ENCODE data around the gene TRMT61A.

The TRMT61A gene

DNA sequence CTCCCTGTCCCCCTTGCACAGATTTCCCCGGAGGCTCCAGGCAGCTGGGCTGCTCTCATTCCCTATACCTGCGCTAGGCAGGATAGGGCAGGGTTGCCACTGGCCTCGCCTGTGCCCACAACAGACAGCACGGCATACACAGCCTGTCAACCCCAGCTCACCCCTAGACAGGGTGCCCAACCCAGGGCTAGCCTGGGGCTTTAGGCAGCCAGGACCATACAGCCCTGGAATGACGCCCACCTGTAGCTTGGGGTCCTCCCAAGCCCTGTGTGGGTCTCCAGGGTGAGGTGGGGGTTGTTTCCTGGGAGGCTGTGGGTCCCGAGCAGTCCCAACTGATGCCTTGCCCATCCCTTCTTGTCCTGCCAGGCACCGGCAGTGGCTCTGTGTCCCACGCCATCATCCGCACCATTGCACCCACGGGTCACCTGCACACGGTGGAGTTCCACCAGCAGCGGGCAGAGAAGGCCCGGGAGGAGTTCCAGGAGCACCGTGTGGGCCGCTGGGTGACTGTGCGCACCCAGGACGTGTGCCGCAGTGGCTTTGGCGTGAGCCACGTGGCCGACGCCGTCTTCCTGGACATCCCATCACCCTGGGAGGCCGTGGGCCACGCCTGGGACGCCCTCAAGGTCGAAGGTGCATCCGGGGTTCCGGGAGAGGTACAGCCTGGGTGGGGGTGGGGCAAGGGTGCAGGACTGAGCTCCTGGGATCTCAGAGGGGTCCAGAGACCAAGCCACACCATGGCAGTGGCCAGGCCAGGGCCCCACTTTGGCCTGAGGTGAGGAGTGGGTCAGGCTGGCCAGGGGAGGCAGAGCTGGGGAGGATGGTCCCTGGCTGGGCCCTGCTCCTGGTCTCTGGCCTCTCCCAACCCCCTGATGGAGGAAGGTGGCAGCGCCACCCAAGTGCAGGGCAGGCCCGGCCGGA, 3.5 kb downstream of the TRMT61A start:
- no peak for DNase-seq (ENCODE audit: low read depth)
- no peak overlapping the region for H3K4me3 ChIP-seq (ENCODE audit: control insufficient read depth, low read depth, low read length)
- TF ChIP-seq, protein P1, sequence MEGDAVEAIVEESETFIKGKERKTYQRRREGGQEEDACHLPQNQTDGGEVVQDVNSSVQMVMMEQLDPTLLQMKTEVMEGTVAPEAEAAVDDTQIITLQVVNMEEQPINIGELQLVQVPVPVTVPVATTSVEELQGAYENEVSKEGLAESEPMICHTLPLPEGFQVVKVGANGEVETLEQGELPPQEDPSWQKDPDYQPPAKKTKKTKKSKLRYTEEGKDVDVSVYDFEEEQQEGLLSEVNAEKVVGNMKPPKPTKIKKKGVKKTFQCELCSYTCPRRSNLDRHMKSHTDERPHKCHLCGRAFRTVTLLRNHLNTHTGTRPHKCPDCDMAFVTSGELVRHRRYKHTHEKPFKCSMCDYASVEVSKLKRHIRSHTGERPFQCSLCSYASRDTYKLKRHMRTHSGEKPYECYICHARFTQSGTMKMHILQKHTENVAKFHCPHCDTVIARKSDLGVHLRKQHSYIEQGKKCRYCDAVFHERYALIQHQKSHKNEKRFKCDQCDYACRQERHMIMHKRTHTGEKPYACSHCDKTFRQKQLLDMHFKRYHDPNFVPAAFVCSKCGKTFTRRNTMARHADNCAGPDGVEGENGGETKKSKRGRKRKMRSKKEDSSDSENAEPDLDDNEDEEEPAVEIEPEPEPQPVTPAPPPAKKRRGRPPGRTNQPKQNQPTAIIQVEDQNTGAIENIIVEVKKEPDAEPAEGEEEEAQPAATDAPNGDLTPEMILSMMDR (IDR thresholded peaks at IDR 0.05; ENCODE audit: control insufficient read depth, insufficient read depth, low read depth, low read length, missing control alignments) = no peak

DNA sequence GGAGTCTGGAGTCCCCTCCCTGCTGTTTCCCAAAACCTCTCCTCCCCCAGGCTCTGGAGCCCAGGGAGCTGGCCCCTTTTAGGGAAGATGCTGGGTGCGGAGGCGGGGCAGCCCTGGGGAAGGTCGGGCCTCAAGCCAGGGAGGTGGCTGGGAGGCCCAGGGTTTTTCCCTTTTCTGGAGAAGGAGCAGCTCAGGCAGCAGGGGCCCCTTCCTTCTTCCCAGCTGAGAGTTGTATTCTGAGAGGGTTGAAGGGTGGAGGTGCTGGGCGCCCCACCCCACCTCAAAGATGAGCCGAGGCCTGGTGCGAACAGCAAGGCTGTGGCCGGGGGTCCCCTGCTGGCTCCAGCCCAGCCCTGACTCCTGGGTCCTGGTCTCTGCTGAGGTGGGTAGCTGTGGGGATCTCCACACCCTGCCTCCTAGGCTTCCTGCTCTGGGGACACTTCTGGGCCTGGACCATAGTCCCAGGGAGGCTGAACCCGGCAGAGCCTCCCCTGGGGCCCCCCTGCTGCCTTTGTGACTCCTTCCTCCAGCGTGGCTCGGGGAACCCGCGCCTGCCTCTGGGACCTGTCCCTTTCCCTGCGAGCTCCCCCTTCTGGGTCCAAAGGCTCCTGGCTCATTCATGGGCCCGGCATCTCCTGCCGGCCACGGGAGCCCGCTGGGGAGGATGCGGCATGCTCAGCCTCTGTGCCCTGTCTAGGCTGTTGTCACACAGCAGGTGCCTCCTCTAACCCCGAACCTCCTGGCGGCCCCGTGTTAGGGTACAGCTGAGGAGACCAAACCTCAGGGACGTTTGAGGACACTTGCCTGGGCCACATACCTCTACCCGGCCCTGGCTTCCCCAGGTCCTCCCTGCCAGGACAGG, 4.4 kb downstream of the TRMT61A start:
- no peak overlapping the region for H3K4me3 ChIP-seq (ENCODE audit: control insufficient read depth, low read depth, low read length)
- DNase-seq (ENCODE audit: low read depth) = no peak
- TF ChIP-seq, protein P1 (IDR thresholded peaks at IDR 0.05; ENCODE audit: control insufficient read depth, insufficient read depth, low read depth, low read length, missing control alignments) = no peak

DNA sequence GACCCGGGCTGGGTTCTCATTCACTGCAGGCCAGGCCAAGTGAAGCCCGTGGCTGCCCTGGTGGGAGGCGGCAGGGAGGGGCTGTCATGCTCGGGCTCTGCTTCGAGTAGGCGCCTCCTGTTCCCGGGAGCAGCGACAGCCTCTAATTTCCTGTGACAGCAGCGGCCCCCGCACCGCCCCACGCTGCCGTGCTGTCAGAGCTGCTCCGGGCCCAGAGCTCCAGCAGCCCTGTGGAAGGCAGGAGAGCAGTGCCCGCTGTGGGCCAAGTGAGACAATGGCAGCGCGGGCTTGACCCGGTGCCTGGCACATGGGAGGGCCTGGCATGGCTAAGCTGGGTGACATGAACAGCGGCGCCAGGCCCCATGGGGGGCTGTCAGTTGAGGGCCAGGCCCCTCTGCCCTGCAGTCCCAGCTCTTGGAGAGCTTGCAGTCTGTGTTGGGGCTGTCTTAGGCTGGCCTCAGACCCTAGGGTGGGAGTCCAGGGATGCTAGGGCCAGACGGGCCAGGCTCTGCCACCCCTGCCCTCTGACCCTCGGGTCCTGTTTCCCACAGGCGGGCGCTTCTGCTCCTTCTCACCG, 5.1 kb downstream of the TRMT61A start:
- no peak for DNase-seq (ENCODE audit: low read depth)
- H3K4me3 ChIP-seq (ENCODE audit: control insufficient read depth, low read depth, low read length) = no peak overlapping the region
- TF ChIP-seq, protein P1 (IDR thresholded peaks at IDR 0.05; ENCODE audit: control insufficient read depth, insufficient read depth, low read depth, low read length, missing control alignments) = no peak

DNA sequence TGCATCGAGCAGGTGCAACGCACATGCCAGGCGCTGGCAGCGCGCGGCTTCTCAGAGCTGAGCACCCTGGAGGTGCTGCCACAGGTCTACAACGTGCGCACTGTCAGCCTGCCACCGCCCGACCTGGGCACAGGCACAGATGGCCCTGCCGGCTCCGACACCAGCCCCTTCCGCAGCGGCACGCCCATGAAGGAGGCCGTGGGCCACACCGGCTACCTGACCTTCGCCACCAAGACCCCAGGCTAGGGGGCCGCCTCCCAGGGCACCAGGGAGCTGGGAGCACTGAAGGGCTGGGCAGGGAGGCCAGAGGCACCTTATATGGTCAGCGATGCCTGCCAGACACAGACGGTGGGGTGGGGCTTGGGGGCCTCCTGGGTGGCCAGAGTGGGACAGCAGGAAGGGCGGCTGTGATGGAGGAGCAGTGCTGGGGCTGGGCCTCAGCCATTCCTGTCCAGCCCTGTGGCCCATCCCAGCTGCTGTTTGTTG, 5.6 kb downstream of the TRMT61A start:
- H3K4me3 ChIP-seq (ENCODE audit: control insufficient read depth, low read depth, low read length) = no peak overlapping the region
- TF ChIP-seq, protein P1 (IDR thresholded peaks at IDR 0.05; ENCODE audit: control insufficient read depth, insufficient read depth, low read depth, low read length, missing control alignments) = no peak
- no peak for DNase-seq (ENCODE audit: low read depth)

DNA sequence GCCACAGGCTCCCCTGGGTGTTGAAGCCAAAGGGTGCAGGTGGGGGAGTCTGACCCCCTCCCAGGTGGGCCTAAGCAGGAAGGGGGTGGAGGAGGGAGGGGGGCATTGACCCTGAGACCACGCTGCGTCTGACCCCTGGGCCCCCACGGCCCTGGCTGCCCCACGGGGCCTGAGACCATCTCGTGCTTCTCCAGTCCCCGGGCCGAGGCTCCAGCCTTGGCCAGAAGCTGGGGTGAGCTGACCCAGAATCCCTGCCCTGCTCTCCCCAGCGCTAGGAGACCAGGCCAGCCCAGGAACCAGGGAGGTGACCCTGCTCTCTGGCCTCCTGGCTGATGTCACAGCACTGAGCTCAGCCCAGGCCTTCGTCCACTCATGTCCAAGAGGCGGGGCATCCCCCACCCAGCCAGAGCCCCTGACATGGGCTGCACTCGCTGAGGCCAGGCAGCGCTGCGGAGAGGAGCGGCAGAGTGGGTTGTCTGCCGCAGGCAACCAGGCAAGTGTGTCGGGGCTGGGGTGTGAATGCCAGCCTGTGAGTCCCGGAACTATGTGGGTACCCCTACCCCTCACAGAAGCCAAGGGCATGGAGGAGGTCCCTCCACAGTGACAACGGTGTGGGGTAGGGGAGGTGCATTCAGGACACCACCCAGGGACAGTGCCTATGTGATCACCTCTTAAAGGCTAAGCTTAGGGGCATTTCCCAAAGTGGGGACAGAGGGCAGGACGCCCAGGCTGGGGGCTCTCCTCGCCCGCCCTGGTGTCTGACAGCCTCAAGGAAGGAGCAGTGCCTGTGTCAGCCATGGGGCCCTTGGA, 6.3 kb downstream of the TRMT61A start:
- TF ChIP-seq, protein P1 (IDR thresholded peaks at IDR 0.05; ENCODE audit: control insufficient read depth, insufficient read depth, low read depth, low read length, missing control alignments) = no peak
- no peak for DNase-seq (ENCODE audit: low read depth)
- no peak overlapping the region for H3K4me3 ChIP-seq (ENCODE audit: control insufficient read depth, low read depth, low read length)
